ENCODE measurements around the gene OR5A1.

GRCh38 chr11:59417023-59417422, 19.2 kb upstream of the OR5A1 start:
- TF ChIP-seq POLR2AphosphoS5 (IDR thresholded peaks at IDR 0.05) (no peak), EP300 (IDR thresholded peaks at IDR 0.05) (no peak), POLR2A (IDR thresholded peaks at IDR 0.05) (no peak)
- TF ChIP-seq, protein P1, sequence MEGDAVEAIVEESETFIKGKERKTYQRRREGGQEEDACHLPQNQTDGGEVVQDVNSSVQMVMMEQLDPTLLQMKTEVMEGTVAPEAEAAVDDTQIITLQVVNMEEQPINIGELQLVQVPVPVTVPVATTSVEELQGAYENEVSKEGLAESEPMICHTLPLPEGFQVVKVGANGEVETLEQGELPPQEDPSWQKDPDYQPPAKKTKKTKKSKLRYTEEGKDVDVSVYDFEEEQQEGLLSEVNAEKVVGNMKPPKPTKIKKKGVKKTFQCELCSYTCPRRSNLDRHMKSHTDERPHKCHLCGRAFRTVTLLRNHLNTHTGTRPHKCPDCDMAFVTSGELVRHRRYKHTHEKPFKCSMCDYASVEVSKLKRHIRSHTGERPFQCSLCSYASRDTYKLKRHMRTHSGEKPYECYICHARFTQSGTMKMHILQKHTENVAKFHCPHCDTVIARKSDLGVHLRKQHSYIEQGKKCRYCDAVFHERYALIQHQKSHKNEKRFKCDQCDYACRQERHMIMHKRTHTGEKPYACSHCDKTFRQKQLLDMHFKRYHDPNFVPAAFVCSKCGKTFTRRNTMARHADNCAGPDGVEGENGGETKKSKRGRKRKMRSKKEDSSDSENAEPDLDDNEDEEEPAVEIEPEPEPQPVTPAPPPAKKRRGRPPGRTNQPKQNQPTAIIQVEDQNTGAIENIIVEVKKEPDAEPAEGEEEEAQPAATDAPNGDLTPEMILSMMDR (IDR thresholded peaks at IDR 0.05) = no peak

Data from gastroesophageal sphincter (tissue), 3 donors.